Astrocyte of the hippocampus (primary cell): Measurements from ENCODE around the gene SH3TC2.
"Not testable (repeated sequence)": the region's sequence is repeated elsewhere in the genome, so short reads cannot be mapped to it uniquely, and the experiment has no call there.

Experiments used
- DNase-seq: peaks from one replicate; pipeline ENCODE4 v3.0.0; 2011; ENCODE audit warnings: low read depth, low spot score

Gene SH3TC2

GRCh38 chr5:149063017-149063687 is at the start of gene SH3TC2:
SH3TC2 (minus strand) TSS chr5:149063062; CDS start chr5:149063022, 40 bp downstream.
- DNase-seq = peak; percentile 68

GRCh38 chr5:149110406-149110805 is 47.5 kb upstream of the SH3TC2 start:
- no peak for DNase-seq

GRCh38 chr5:149108651-149109280 is 45.9 kb upstream of the SH3TC2 start:
- DNase-seq = no peak

DNA sequence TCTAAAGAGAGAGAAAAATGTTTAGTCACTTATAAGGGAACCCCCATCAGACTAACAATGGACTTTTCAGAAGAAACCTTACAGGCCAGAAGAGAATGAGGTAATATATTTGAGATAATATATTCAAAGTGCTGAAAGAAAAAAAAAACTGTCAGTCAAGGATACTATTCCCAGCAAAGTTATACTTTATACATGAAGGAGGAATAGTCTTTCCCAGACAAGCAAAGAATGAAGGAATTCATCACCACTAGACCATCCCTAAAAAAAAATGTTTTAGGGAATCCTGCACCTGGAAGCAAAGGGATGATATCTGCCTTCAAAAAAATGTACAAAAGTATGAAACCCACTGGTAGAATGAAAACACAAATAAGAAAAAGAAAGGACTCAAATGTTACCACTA is 37.5 kb upstream of the SH3TC2 start:
- DNase-seq = no peak

DNA sequence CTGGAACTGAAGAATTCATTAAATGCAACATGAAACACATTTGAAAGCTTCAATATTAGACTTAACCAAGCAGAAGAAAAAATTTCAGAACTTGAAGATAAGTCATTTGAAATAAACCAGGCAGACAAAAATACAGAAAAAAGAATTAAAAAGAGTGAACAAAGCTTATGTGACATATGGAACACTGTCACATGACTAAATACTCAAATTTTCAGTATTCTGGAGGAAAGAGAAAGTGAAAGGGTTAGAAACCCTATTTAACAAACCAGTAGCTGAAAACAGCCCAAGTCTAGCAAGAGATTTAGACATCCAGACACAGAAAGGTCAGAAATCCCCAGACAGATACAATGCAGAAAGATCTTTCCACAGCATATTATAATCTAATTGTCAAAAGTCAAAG is 37.1 kb upstream of the SH3TC2 start:
- no peak for DNase-seq

- DNase-seq = no peak
Measured at GRCh38 chr5:149094996-149095395, 32.1 kb upstream of the SH3TC2 start.

DNA sequence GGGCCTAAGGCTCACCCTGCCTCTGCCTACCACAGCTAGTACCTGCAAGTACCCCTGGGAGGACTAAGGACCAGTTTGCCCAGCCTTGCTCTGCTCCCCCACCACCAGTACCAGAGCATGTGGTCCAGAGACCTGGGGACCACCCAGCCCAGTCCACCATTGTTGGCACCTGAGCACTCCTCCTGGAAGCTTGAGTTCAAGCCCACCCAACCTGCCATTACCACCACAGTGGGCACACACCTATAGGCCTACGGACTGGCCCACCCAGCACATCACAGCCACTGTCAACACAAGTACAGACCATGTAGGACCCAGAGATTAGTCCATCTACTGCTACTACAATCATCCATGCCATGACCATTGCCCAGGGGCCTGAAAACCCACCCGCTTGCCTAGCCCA is 30.8 kb upstream of the SH3TC2 start:
- DNase-seq = no peak

DNA sequence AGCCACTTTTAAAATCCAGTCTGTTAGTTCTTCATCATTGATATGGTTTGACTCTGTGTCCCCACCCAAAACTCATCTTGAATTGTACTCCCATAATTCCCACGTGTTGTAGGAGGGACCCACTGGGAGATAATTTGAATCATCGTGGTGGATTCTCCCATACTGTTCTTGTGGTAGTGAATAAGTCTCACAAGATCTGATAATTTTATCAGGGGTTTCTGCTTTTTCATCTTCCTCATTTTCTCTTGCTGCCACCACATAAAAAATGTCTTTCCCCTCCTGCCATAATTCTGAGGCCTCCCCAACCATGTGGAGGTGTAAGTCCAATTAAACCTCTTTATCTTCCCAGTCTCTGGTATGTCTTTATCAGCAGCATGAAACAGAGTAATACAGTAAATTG is 26.9 kb upstream of the SH3TC2 start:
- no peak for DNase-seq

- no peak for DNase-seq
Measured at GRCh38 chr5:149088686-149089085, 25.8 kb upstream of the SH3TC2 start.

GRCh38 chr5:149083846-149084245 is 21.0 kb upstream of the SH3TC2 start:
- no peak for DNase-seq

GRCh38 chr5:149082271-149082670 is 19.4 kb upstream of the SH3TC2 start:
- no peak for DNase-seq

- no peak for DNase-seq
Measured at GRCh38 chr5:149080294-149080693, 17.4 kb upstream of the SH3TC2 start.

- no peak for DNase-seq
Measured at GRCh38 chr5:149079883-149080282, 17.0 kb upstream of the SH3TC2 start.

DNA sequence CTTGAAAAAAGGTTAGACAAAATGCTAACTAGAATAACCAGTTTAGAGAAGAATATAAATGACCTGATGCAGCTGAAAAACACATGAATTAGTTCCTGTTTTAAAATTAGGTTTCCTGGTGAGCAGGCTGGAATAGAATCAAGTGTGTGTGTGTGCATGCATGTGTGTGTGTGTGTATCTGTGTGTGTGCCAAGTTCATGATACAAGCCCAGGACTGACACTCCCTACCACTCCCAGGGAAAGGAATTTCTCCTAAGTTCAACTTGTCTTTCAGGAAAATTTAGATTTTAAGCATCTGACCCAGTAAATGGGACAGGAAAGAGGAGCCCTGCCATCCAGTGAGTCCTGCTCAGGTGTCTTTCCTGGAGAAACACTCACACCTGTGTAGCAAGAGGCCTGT is 11.2 kb upstream of the SH3TC2 start:
- DNase-seq = not testable (repeated sequence)

- DNase-seq = no peak
Measured at GRCh38 chr5:149073213-149073612, 10.4 kb upstream of the SH3TC2 start.

GRCh38 chr5:149072791-149073190 is 9.9 kb upstream of the SH3TC2 start:
- DNase-seq = no peak

DNA sequence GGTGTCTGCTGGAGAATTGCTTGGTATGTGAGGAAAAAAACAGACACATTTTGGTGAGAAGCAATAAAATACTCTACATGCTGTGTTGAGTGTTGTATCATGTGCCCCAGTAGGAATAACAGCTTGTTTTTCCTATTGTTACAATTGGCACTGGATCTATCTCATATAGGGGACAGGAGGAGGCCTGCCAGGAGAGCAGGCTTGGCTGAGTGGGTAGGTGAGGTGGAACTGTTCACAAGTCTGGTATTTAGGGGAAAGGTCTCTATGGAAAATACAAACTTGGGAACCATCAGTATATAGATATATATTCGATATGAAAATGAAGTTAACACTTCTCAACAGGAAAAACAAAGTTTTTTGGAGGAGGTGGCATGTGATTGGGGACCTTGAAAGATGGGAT is 9.5 kb upstream of the SH3TC2 start:
- DNase-seq = peak; percentile 33

DNA sequence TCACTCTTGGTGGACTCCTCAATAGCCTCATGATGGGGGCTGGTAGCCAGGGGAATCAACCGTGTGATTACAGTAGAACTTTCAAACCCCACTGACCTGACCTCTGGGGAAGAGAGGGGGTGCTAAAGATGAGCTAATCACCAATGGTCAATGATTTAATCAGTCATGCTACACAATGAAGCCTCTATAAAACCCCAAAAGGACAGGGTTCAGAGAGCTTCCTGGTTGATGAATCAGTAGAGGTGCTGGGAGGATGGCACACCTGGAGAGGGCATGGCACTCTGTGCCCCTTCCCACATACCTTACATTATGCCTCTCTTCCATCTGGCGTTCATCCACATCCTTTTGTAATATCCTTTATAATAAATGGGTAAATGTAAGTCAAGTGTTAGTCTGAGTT is 8.9 kb upstream of the SH3TC2 start:
- no peak for DNase-seq

DNA sequence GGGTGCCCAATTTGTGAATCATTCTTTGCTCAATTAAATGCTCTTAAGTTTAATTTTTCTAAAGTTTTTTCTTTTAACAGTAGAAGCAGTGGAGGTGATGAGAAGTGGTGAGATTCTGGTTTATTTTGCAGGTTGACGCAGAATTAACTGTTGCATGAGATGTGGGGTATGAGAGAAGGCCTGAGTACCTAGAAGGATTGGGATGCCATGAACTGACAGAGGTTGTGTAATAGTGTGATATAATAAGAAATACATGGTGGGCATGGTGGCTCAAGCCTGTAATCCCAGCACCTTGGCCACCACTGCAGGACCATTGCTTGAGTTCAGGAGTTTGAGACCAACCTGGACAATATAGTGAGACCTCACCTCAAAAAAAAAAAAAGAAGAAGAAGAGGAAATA is 8.4 kb upstream of the SH3TC2 start:
- DNase-seq = no peak

- no peak for DNase-seq
Measured at GRCh38 chr5:149069711-149070110, 6.8 kb upstream of the SH3TC2 start.

- no peak for DNase-seq
Measured at GRCh38 chr5:149063896-149064478, 1.1 kb upstream of the SH3TC2 start.

DNA sequence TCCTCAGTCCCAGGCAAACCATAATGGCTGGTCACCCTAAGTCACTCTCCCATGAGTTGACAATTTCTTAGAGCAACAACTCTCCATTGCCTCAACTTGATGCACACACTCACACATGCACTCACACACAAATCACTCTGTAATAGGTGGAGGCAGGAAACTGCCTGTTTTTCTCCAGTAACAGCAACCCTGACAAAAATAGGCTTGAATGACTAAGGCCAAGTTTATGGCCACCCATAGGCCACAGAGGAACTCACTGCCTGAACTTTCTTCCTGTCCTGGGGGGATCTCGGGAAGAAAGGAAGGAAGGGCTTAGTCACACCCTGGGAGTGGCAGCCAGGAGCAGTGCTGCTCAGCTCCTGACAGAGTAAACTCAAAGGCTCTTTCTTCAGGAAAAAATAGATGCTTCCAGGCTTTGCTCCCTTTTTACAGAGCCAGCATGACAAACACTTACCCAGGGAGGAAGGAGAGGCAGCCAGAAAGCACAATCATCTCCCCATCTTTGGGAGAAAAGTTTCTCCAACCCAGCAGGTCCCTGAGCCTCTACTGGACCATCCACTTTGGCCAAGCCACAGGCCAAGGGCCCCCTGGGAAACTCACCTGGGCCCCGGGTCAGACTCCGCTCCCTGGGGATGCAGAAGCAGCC is 368 bp downstream of the SH3TC2 start:
- DNase-seq = peak; percentile 69

- no peak for DNase-seq
Measured at GRCh38 chr5:149061341-149061740, 1.5 kb downstream of the SH3TC2 start.
